ENCODE results near the gene CDKN1C.

CDKN1C gene

GRCh38 chr11:2892967-2893528 is 7.5 kb upstream of the CDKN1C start:
- Histone ChIP-seq H3K4me1 (ENCODE audit: control insufficient read depth, insufficient read depth, low read length, unreplicated experiment) (peaks cover 8% of the 10 kb centered on the region), H3K4me3 (ENCODE audit: low read depth, low read length) (peak overlapping the region; percentile 75), H3K27ac (ENCODE audit: low read depth, low read length) (no peak overlapping the region), H3K27me3 (ENCODE audit: insufficient read depth, low read length) (no peaks in the 10 kb centered on the region), H3K79me2 (ENCODE audit: control insufficient read depth, insufficient read depth, low read length, unreplicated experiment) (no peaks in the 10 kb centered on the region), H2AFZ (ENCODE audit: low read length, unreplicated experiment) (no peak overlapping the region), H3K36me3 (ENCODE audit: insufficient read depth, low read length) (no peaks in the 10 kb centered on the region)

DNA sequence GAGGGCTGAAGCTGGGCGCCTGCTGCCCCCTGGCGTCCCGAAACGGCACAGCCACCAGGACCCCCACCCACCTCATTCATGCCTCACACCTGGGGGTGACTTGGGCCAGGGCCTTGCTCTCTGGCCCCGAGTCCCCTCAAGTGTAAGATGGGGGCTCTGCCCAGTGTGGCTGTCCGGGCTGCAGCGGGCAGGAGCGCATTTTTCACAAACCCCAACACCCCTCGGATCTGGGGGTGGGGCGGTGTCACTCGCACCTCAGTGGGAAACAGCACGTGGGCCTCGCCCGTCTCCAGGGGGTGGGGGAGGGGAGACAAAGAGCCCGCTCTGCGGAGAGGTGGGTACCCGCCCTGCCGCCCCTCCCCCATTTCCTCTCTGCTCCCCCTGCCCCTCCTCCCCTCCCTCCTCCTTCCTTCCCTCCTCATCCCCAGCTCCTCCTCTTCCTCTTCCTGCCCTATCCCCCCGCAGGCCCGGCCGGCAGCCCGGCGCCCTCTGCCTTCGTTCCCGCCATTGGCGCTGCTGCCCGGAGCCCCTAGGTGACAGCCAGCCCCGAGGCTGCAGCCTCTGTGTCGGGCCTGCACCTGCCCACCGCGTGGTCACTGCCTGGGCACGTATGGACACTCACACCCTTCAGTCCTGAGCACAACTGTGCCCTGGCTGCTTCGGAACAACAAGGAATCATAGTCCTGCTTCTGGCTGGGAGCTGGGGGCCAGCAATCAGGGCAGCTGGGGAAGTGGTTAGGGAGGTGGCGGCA is 6.8 kb upstream of the CDKN1C start:
- Histone ChIP-seq H3K36me3 (ENCODE audit: insufficient read depth, low read length) (no peaks in the 10 kb centered on the region), H3K79me2 (ENCODE audit: control insufficient read depth, insufficient read depth, low read length, unreplicated experiment) (no peaks in the 10 kb centered on the region), H3K27me3 (ENCODE audit: insufficient read depth, low read length) (no peaks in the 10 kb centered on the region), H3K4me1 (ENCODE audit: control insufficient read depth, insufficient read depth, low read length, unreplicated experiment) (peaks cover 6% of the 10 kb centered on the region), H3K27ac (ENCODE audit: low read depth, low read length) (peak overlapping the region; percentile 38; the same call in 1 of the 2 replicates), H3K4me3 (ENCODE audit: low read depth, low read length) (peak overlapping the region; percentile 75), H2AFZ (ENCODE audit: low read length, unreplicated experiment) (peak overlapping the region; percentile 79)

GRCh38 chr11:2891326-2892214 is 6.0 kb upstream of the CDKN1C start:
- Histone ChIP-seq H3K79me2 (ENCODE audit: control insufficient read depth, insufficient read depth, low read length, unreplicated experiment) (no peaks in the 10 kb centered on the region), H3K27me3 (ENCODE audit: insufficient read depth, low read length) (no peaks in the 10 kb centered on the region), H3K36me3 (ENCODE audit: insufficient read depth, low read length) (no peaks in the 10 kb centered on the region), H3K4me1 (ENCODE audit: control insufficient read depth, insufficient read depth, low read length, unreplicated experiment) (peaks cover 6% of the 10 kb centered on the region), H2AFZ (ENCODE audit: low read length, unreplicated experiment) (no peak overlapping the region), H3K27ac (ENCODE audit: low read depth, low read length) (no peak overlapping the region), H3K4me3 (ENCODE audit: low read depth, low read length) (peak overlapping the region; percentile 75)

DNA sequence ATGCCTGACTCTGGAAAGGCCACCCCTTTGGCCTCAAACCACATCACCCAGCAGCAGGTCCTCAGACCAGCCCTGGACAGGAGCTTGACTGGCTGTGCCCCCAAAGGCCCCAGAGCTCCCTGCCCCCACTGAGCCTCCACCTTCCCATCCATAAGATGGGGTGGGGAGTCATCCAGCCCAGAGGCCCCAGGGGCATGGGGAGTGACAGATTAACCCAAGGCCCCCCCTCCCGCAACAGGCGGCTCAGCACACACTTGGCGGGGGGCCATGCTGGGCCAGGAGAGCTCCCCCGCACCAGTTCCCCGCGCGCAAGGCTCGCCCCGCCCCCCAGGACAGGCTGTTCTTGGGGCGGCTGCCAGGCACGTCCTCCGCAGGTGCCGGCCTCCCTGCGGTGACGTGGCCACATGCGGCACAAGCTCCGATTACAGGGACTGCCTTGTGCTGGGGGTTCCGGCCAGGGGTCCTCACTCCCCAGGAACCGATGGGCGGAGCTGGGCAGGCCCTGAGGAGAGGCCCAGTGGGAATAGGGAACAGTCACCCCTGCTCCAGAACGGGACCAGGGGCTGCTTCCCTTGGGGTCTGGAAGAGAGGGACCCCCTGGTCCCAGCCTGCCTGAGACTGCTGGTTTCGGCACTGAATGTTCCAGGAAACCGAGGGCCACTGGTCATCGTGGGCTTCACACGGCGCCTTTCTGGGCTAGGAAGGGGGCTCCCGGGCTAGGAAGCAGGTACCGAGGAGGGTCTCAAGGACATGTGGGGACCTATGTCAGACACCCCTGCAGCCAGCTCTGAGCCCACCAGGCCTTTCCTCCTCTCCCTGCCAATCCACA is 5.1 kb upstream of the CDKN1C start:
- H3K4me3 ChIP-seq (ENCODE audit: low read depth, low read length) = no peak overlapping the region
- no peaks in the 10 kb centered on the region for H3K79me2 ChIP-seq (ENCODE audit: control insufficient read depth, insufficient read depth, low read length, unreplicated experiment)
- no peaks in the 10 kb centered on the region for H3K36me3 ChIP-seq (ENCODE audit: insufficient read depth, low read length)
- peaks cover 6% of the 10 kb centered on the region for H3K4me1 ChIP-seq (ENCODE audit: control insufficient read depth, insufficient read depth, low read length, unreplicated experiment)
- H2AFZ ChIP-seq (ENCODE audit: low read length, unreplicated experiment) = no peak overlapping the region
- H3K27ac ChIP-seq (ENCODE audit: low read depth, low read length) = no peak overlapping the region
- H3K27me3 ChIP-seq (ENCODE audit: insufficient read depth, low read length) = no peaks in the 10 kb centered on the region

GRCh38 chr11:2889362-2890273 is 4.0 kb upstream of the CDKN1C start:
- Histone ChIP-seq H3K4me1 (ENCODE audit: control insufficient read depth, insufficient read depth, low read length, unreplicated experiment) (peaks cover 6% of the 10 kb centered on the region), H3K27ac (ENCODE audit: low read depth, low read length) (no peak overlapping the region)

DNA sequence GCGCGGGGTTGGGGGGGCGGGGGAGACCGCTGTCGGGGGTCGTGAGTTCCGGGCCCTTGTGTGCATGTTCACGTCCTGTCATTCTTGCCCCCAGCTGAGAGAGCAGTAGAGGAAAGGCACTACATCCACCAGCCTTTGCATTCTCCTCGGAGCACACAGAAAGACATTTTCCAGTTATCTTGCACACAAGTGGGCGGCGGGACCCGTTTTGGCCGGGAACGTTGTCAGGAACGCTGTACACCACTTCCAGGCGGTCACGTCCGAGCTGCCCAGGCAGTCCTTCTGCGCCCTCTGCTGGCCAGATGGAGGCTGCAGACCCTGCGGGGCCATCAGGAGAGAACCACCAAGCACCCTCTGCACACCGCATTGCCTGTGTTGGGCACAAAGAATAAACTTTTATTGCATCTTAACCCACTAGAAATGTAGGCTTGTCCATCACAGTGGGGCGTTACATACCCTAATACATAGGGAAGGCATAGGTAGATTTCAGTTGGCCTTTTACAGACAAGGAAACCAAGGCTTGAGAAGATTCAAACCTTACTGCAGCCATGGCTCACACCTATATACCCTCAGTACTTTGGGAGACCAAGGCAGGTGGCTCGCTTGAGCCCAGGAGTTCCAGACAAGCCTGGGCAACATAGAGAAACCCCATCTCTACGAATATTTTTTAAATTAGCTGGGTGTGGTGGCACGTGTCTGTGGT is 2.8 kb upstream of the CDKN1C start:
- Histone ChIP-seq H3K27me3 (ENCODE audit: insufficient read depth, low read length) (peaks cover 13% of the 10 kb centered on the region), H2AFZ (ENCODE audit: low read length, unreplicated experiment) (no peak overlapping the region), H3K4me3 (ENCODE audit: low read depth, low read length) (no peak overlapping the region), H3K27ac (ENCODE audit: low read depth, low read length) (no peak overlapping the region), H3K4me1 (ENCODE audit: control insufficient read depth, insufficient read depth, low read length, unreplicated experiment) (peaks cover 6% of the 10 kb centered on the region), H3K36me3 (ENCODE audit: insufficient read depth, low read length) (no peaks in the 10 kb centered on the region), H3K79me2 (ENCODE audit: control insufficient read depth, insufficient read depth, low read length, unreplicated experiment) (no peaks in the 10 kb centered on the region)

More at GRCh38 chr11:2889362-2890273, 4.0 kb upstream of the CDKN1C start:
- Histone ChIP-seq H3K27me3 (ENCODE audit: insufficient read depth, low read length) (peaks cover 5% of the 10 kb centered on the region; the same call in 1 of the 2 replicates), H3K4me3 (ENCODE audit: low read depth, low read length) (no peak overlapping the region), H3K79me2 (ENCODE audit: control insufficient read depth, insufficient read depth, low read length, unreplicated experiment) (no peaks in the 10 kb centered on the region), H2AFZ (ENCODE audit: low read length, unreplicated experiment) (no peak overlapping the region), H3K36me3 (ENCODE audit: insufficient read depth, low read length) (no peaks in the 10 kb centered on the region)

DNA sequence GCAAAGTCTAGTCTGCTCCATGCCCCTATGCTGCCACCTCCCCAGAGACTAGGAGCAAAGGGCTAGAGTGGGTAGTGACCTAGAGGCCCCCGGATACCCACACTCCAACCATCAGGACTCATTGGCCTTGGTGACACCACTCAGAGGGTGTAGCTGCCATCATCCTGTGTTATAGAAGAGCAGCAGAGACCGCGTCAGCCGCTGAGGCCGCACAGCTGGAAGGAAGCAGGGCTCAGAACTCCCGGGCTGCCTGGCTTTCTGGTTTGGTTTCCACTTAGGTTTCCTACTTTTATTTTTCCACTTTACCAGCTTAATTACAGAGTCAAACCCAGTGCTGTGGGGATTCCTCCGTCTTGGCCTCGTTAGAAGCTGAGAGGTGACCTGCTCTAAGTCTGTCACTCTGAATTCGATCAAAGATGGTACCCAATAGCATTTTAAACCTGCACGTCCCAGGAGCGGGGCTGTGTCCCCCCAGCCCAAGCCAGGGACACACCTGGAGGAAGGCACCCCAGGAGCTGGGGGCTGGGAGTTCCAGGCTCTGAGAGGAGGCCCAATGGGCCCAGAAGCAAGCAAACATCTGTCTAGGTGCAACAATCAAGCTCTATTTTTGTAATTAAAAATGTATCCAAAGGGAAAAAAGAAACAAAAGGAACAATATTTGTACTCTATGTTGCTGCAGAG is 2.1 kb upstream of the CDKN1C start:
- Histone ChIP-seq H3K27me3 (ENCODE audit: insufficient read depth, low read length) (peaks cover 19% of the 10 kb centered on the region), H2AFZ (ENCODE audit: low read length, unreplicated experiment) (no peak overlapping the region), H3K4me3 (ENCODE audit: low read depth, low read length) (no peak overlapping the region), H3K4me1 (ENCODE audit: control insufficient read depth, insufficient read depth, low read length, unreplicated experiment) (peaks cover 6% of the 10 kb centered on the region), H3K27ac (ENCODE audit: low read depth, low read length) (no peak overlapping the region), H3K36me3 (ENCODE audit: insufficient read depth, low read length) (no peaks in the 10 kb centered on the region), H3K79me2 (ENCODE audit: control insufficient read depth, insufficient read depth, low read length, unreplicated experiment) (no peaks in the 10 kb centered on the region)

- H3K4me1 ChIP-seq (ENCODE audit: control insufficient read depth, insufficient read depth, low read length, unreplicated experiment) = peaks cover 5% of the 10 kb centered on the region
- H3K4me3 ChIP-seq (ENCODE audit: low read depth, low read length) = no peak overlapping the region
- H3K27ac ChIP-seq (ENCODE audit: low read depth, low read length) = no peak overlapping the region
- no peaks in the 10 kb centered on the region for H3K79me2 ChIP-seq (ENCODE audit: control insufficient read depth, insufficient read depth, low read length, unreplicated experiment)
- no peaks in the 10 kb centered on the region for H3K36me3 ChIP-seq (ENCODE audit: insufficient read depth, low read length)
- H2AFZ ChIP-seq (ENCODE audit: low read length, unreplicated experiment) = no peak overlapping the region
- H3K27me3 ChIP-seq (ENCODE audit: insufficient read depth, low read length) = peaks cover 19% of the 10 kb centered on the region
These were observed 1.4 kb upstream of the CDKN1C start for GRCh38 chr11:2886936-2887335.
